OCI-LY1 (cell line): ENCODE data around the gene PSAPL1.

Experiments used
- H2AFZ ChIP-seq: fragments of 200-600 bp; sonication (generic), shearing (Covaris generic); 2 replicates; pipeline ENCODE4 v1.6.0; 2014; ENCODE audit warnings: antibody characterized with exemption, mild to moderate bottlenecking, low read length
- H3F3A ChIP-seq: fragments of 200-600 bp; sonication (generic), shearing (Covaris generic); 2 replicates; pipeline ENCODE4 v1.6.0; 2014; ENCODE audit warnings: mild to moderate bottlenecking, antibody characterized with exemption, low read length, moderate library complexity; ENCODE audit not compliant: insufficient read depth
- H3K27ac ChIP-seq: fragments of 200-600 bp; sonication (generic); 2 replicates; pipeline ENCODE4 v1.5.1; 2014; ENCODE audit warnings: low read length, mixed run types, mild to moderate bottlenecking, low read depth; ENCODE audit not compliant: poor library complexity, severe bottlenecking
- H3K27me3 ChIP-seq: fragments of 200-600 bp; sonication (generic); 2 replicates; pipeline ENCODE4 v1.6.0; 2014; ENCODE audit warnings: antibody characterized with exemption, mild to moderate bottlenecking, low read length, moderate library complexity; ENCODE audit not compliant: insufficient read depth
- H3K36me3 ChIP-seq: fragments of 200-600 bp; sonication (generic); 2 replicates; pipeline ENCODE4 v1.6.1; 2014; ENCODE audit warnings: mild to moderate bottlenecking, antibody characterized with exemption, low read length, moderate library complexity, mixed read lengths; ENCODE audit not compliant: insufficient read depth
- H3K4me1 ChIP-seq: fragments of 200-600 bp; sonication (generic); 2 replicates; pipeline ENCODE4 v1.5.1; 2014; ENCODE audit warnings: mild to moderate bottlenecking, low read length, moderate library complexity; ENCODE audit not compliant: insufficient read depth, severe bottlenecking
- H3K4me2 ChIP-seq: fragments of 200-600 bp; sonication (generic), shearing (Covaris generic); 2 replicates; pipeline ENCODE4 v1.6.1; 2014; ENCODE audit warnings: low read length
- H3K4me3 ChIP-seq: fragments of 200-600 bp; sonication (generic); 2 replicates; pipeline ENCODE4 v1.5.1; 2014; ENCODE audit warnings: low read length, low read depth, mild to moderate bottlenecking, mixed read lengths; ENCODE audit not compliant: poor library complexity, severe bottlenecking
- H3K79me2 ChIP-seq: fragments of 200-600 bp; shearing (Covaris generic); 2 replicates; pipeline ENCODE4 v1.6.1; 2016; ENCODE audit warnings: mixed run types, low read length, mixed read lengths; ENCODE audit not compliant: insufficient read depth
- H3K9ac ChIP-seq: fragments of 200-600 bp; sonication (generic), shearing (Covaris generic); 2 replicates; pipeline ENCODE4 v1.6.1; 2014; ENCODE audit warnings: mild to moderate bottlenecking, low read length, mixed read lengths
- H3K9me2 ChIP-seq: fragments of 200-600 bp; sonication (generic), shearing (Covaris generic); 2 replicates; pipeline ENCODE4 v1.6.1; 2014; ENCODE audit warnings: low read depth, mild to moderate bottlenecking, low read length, mixed read lengths
- H3K9me3 ChIP-seq: fragments of 200-600 bp; shearing (Covaris generic); 2 replicates; pipeline ENCODE4 v1.6.1; 2014; ENCODE audit warnings: low read length, mixed read lengths
- H4K20me1 ChIP-seq: fragments of 200-600 bp; sonication (generic), shearing (Covaris generic); 2 replicates; pipeline ENCODE4 v1.6.0; 2016; ENCODE audit warnings: mild to moderate bottlenecking, low read length; ENCODE audit not compliant: insufficient read depth
- CTCF ChIP-seq: fragments of 200-600 bp; sonication (generic), shearing (Covaris generic); IDR thresholded peaks from 2 replicates; pipeline ENCODE4 v1.5.1; 2017; ENCODE audit warnings: mild to moderate bottlenecking, antibody characterized with exemption, low read length, moderate library complexity, mixed read lengths
- EZH2 ChIP-seq: fragments of 200-600 bp; sonication (generic), shearing (Covaris generic); IDR thresholded peaks from 2 replicates; pipeline ENCODE4 v1.8.0; 2017; ENCODE audit warnings: borderline replicate concordance, mixed run types, mild to moderate bottlenecking, antibody characterized with exemption, low read length, moderate library complexity, mixed read lengths

The PSAPL1 gene

GRCh38 chr4:7441201-7441600 is 6.5 kb upstream of the PSAPL1 start:
- Histone ChIP-seq H3K79me2 (no peaks in the 10 kb centered on the region), H2AFZ (no peak overlapping the region), H3F3A (no peaks in the 10 kb centered on the region), H3K9me3 (no peaks in the 10 kb centered on the region), H3K27me3 (no peaks in the 10 kb centered on the region), H3K4me3 (no peak overlapping the region), H3K4me2 (no peak overlapping the region), H3K27ac (no peak overlapping the region), H3K9ac (no peak overlapping the region), H3K4me1 (no peaks in the 10 kb centered on the region), H3K36me3 (no peaks in the 10 kb centered on the region), H3K9me2 (no peaks in the 10 kb centered on the region), H4K20me1 (no peaks in the 10 kb centered on the region)
- TF ChIP-seq EZH2 (no peak), CTCF (no peak)

GRCh38 chr4:7439699-7440098 is 5.0 kb upstream of the PSAPL1 start:
- Histone ChIP-seq H3K27ac (no peak overlapping the region), H3K4me1 (no peaks in the 10 kb centered on the region), H2AFZ (no peak overlapping the region), H3K4me3 (no peak overlapping the region), H3K9me2 (no peaks in the 10 kb centered on the region), H4K20me1 (no peaks in the 10 kb centered on the region), H3K79me2 (no peaks in the 10 kb centered on the region), H3K27me3 (no peaks in the 10 kb centered on the region), H3F3A (no peaks in the 10 kb centered on the region), H3K9me3 (no peaks in the 10 kb centered on the region), H3K36me3 (no peaks in the 10 kb centered on the region), H3K9ac (no peak overlapping the region), H3K4me2 (no peak overlapping the region)
- no peak for TF ChIP-seq CTCF
- TF ChIP-seq EZH2, result no peak

GRCh38 chr4:7436256-7436655 is 1.5 kb upstream of the PSAPL1 start:
- Histone ChIP-seq H3K9me3 (no peaks in the 10 kb centered on the region), H3K27ac (no peak overlapping the region), H3K4me3 (no peak overlapping the region), H4K20me1 (no peaks in the 10 kb centered on the region), H3K4me2 (no peak overlapping the region), H3K27me3 (no peaks in the 10 kb centered on the region), H3K36me3 (no peaks in the 10 kb centered on the region), H2AFZ (no peak overlapping the region), H3K4me1 (no peaks in the 10 kb centered on the region), H3K9me2 (no peaks in the 10 kb centered on the region), H3F3A (no peaks in the 10 kb centered on the region), H3K9ac (no peak overlapping the region), H3K79me2 (no peaks in the 10 kb centered on the region)
- no peak for TF ChIP-seq EZH2
- TF ChIP-seq CTCF, result no peak
